C4-2B (cell line): Measurements from ENCODE around the gene UQCRC2.

ENCODE experiments used
- ZFX ChIP-seq: fragments of 450-650 bp; IDR thresholded peaks from 2 replicates; pipeline ENCODE4 v1.6.1; 2017
- TF ChIP-seq, protein P1 (sequence below): fragments of 450-650 bp; conservative IDR thresholded peaks from 2 replicates; pipeline ENCODE4 v1.5.1; 2017; ENCODE audit warnings: mild to moderate bottlenecking

DNA sequence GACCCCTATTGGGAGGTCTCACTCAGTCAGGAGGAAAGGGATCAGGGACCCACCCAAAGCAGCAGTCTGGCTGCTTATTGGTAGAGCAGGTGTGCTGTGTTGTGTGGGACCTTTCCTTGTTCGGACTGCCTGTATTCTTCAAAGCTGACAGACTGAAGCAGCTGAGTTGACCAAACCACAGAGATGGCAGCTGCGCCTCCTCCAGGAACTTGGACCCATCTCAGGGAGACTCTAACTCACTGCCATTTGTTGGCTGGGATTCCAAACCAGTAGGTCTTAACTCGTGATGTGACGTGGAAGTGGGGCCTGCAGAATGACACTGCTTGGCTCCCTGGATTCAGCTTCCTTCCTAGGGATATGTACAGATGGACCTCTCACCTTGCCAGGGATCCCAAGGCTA, 9.6 kb upstream of the UQCRC2 start:
- TF ChIP-seq, protein P1, sequence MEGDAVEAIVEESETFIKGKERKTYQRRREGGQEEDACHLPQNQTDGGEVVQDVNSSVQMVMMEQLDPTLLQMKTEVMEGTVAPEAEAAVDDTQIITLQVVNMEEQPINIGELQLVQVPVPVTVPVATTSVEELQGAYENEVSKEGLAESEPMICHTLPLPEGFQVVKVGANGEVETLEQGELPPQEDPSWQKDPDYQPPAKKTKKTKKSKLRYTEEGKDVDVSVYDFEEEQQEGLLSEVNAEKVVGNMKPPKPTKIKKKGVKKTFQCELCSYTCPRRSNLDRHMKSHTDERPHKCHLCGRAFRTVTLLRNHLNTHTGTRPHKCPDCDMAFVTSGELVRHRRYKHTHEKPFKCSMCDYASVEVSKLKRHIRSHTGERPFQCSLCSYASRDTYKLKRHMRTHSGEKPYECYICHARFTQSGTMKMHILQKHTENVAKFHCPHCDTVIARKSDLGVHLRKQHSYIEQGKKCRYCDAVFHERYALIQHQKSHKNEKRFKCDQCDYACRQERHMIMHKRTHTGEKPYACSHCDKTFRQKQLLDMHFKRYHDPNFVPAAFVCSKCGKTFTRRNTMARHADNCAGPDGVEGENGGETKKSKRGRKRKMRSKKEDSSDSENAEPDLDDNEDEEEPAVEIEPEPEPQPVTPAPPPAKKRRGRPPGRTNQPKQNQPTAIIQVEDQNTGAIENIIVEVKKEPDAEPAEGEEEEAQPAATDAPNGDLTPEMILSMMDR: no peak
- no peak for TF ChIP-seq ZFX
